ENCODE results near the gene PDXK.

DNA sequence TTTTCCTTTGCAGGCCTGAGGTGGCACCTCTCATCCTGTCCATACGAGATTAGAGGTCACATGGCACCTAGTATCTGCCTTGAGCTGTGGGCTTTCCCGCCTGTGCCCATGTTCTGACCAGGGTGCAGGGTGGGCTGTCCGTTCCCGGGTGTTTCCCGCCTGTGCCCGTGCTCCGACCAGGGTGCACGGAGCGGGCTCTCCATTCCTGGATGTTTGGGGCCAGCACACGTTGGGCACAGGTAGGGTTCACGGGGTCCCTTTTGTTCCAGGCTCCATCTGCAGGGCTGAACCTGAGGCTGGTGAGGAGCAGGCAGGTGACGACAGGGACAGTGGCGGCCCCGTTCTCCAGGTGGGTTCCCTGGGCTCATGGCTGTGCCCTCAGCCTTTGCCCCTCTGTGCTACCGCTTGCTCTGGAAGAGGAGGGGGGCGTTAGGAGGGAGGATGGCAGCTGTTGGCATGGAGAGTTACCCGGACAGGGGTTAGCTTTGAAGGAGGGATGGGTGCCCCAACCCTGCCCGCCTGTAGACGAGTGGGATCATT lies 80.4 kb downstream of the PDXK start:
- no peak for TF ChIP-seq ZBTB7A (IDR thresholded peaks at IDR 0.05; ENCODE audit: low read depth)
- TF ChIP-seq EP300 (IDR thresholded peaks at IDR 0.05; ENCODE audit: borderline replicate concordance): no peak
- TF ChIP-seq FOXM1 (IDR thresholded peaks at IDR 0.05; ENCODE audit: borderline replicate concordance, low read depth): no peak
- TF ChIP-seq CEBPB (IDR thresholded peaks at IDR 0.05): no peak
- TF ChIP-seq, protein P1, sequence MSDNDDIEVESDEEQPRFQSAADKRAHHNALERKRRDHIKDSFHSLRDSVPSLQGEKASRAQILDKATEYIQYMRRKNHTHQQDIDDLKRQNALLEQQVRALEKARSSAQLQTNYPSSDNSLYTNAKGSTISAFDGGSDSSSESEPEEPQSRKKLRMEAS (IDR thresholded peaks at IDR 0.05): no peak
- TF ChIP-seq TAF1 (IDR thresholded peaks at IDR 0.05; ENCODE audit: low read depth): no peak
- TF ChIP-seq YY1 (IDR thresholded peaks at IDR 0.05; ENCODE audit: low read depth): no peak

Data from Ishikawa (cell line).